ENCODE results near the gene CLN3.
"Not testable (repeated sequence)": the region's sequence is repeated elsewhere in the genome, so short reads cannot be mapped to it uniquely, and the experiment has no call there.

Gene CLN3

GRCh38 chr16:28475221-28475620, 16.7 kb downstream of the CLN3 start:
- no peak for TF ChIP-seq CTCF (IDR thresholded peaks at IDR 0.05; ENCODE audit: insufficient read depth, low read depth, low read length, missing control alignments)
- no peak for DNase-seq (ENCODE audit: low read depth)
- H3K4me3 ChIP-seq (ENCODE audit: low read depth, low read length), result no peak overlapping the region

GRCh38 chr16:28473714-28474265, 18.1 kb downstream of the CLN3 start:
- H3K4me3 ChIP-seq (ENCODE audit: low read depth, low read length), result no peak overlapping the region
- TF ChIP-seq CTCF (IDR thresholded peaks at IDR 0.05; ENCODE audit: insufficient read depth, low read depth, low read length, missing control alignments), result no peak
- DNase-seq (ENCODE audit: low read depth), result peak; percentile 57

- H3K4me3 ChIP-seq (ENCODE audit: low read depth, low read length); DNase-seq (ENCODE audit: low read depth): not testable (repeated sequence)
Measured at GRCh38 chr16:28447081-28447480, 44.8 kb downstream of the CLN3 start.

GRCh38 chr16:28446388-28446787, 45.5 kb downstream of the CLN3 start:
- DNase-seq (ENCODE audit: low read depth); H3K4me3 ChIP-seq (ENCODE audit: low read depth, low read length): not testable (repeated sequence)

- H3K4me3 ChIP-seq (ENCODE audit: low read depth, low read length); DNase-seq (ENCODE audit: low read depth): not testable (repeated sequence)
Measured at GRCh38 chr16:28443943-28444342, 47.9 kb downstream of the CLN3 start.

GRCh38 chr16:28438899-28439298, 53.0 kb downstream of the CLN3 start:
- H3K4me3 ChIP-seq (ENCODE audit: low read depth, low read length); DNase-seq (ENCODE audit: low read depth): not testable (repeated sequence)

GRCh38 chr16:28435340-28435739, 56.5 kb downstream of the CLN3 start:
- not testable (repeated sequence) for H3K4me3 ChIP-seq (ENCODE audit: low read depth, low read length); DNase-seq (ENCODE audit: low read depth)

Measured in GM12865 (cell line).